ENCODE results near the gene UROC1. TPM values are rescaled to one million over a fixed set of nuclear protein-coding genes. Genes with fewer than 3 reads are reported as not detected.
A peak's percentile ranks its signal among the peaks of the same experiment; 100 is the strongest.

Gene UROC1
- total RNA-seq, 1 donor from 2014 or later: not detected

- no peaks in the 10 kb centered on the region for H3K27me3 Mint-ChIP-seq (ENCODE audit: low read depth)
- H3K9me3 Mint-ChIP-seq: no peaks in the 10 kb centered on the region
- no peaks in the 10 kb centered on the region for H3K4me1 Mint-ChIP-seq
- no peak overlapping the region for H3K27ac Mint-ChIP-seq
- H3K36me3 Mint-ChIP-seq: peaks cover 8% of the 10 kb centered on the region
- TF ChIP-seq CTCF (IDR thresholded peaks at IDR 0.05; ENCODE audit: unreplicated experiment): no peak
- no peak for DNase-seq (ENCODE audit: low spot score in 2 of 2, unreplicated experiment in 2 of 2)
- no peak overlapping the region for H3K4me3 Mint-ChIP-seq
Observed at GRCh38 chr3:126438746-126439145, 78.8 kb downstream of the UROC1 start.

DNA sequence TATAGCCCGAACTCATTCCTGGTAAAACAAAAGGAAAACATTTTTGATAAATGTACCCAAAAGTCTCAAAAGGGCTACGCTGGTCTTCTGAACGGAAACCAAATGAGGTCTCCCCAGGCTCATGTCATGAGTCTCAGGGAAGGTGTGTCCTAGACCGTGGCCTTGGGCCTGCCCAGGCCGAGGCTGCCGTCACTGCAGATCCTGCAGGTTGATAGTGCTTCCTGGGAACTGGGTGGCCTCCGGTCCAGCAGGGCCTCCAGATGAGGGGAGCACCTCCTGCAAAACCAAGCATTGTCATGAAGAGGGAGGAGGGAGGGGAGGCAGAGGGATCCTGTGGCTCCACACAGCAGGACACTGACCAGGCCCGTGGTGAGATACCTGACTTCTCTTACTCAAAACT lies 79.4 kb downstream of the UROC1 start:
- DNase-seq (ENCODE audit: low spot score in 2 of 2, unreplicated experiment in 2 of 2): no peak
- Mint-ChIP-seq H3K9me3 (no peaks in the 10 kb centered on the region), H3K27ac (no peak overlapping the region), H3K4me3 (no peak overlapping the region), H3K4me1 (no peaks in the 10 kb centered on the region), H3K27me3 (ENCODE audit: low read depth) (no peaks in the 10 kb centered on the region), H3K36me3 (peaks cover 8% of the 10 kb centered on the region)
- TF ChIP-seq CTCF (IDR thresholded peaks at IDR 0.05; ENCODE audit: unreplicated experiment): no peak

GRCh38 chr3:126436826-126437717 lies 80.5 kb downstream of the UROC1 start:
- no peaks in the 10 kb centered on the region for H3K9me3 Mint-ChIP-seq
- TF ChIP-seq CTCF (IDR thresholded peaks at IDR 0.05; ENCODE audit: unreplicated experiment): no peak
- H3K4me1 Mint-ChIP-seq: no peaks in the 10 kb centered on the region
- peaks cover 8% of the 10 kb centered on the region for H3K36me3 Mint-ChIP-seq
- no peak for DNase-seq (ENCODE audit: low spot score in 2 of 2, unreplicated experiment in 2 of 2)
- no peak overlapping the region for H3K27ac Mint-ChIP-seq
- no peaks in the 10 kb centered on the region for H3K27me3 Mint-ChIP-seq (ENCODE audit: low read depth)
- H3K4me3 Mint-ChIP-seq: no peak overlapping the region

GRCh38 chr3:126435456-126436315 lies 81.9 kb downstream of the UROC1 start:
- peak in 1 of 2 experiments; percentile 7 for DNase-seq (ENCODE audit: low spot score in 2 of 2, unreplicated experiment in 2 of 2)
- Mint-ChIP-seq H3K4me1 (no peaks in the 10 kb centered on the region), H3K27ac (no peak overlapping the region), H3K9me3 (no peaks in the 10 kb centered on the region), H3K36me3 (peaks cover 8% of the 10 kb centered on the region), H3K27me3 (ENCODE audit: low read depth) (no peaks in the 10 kb centered on the region), H3K4me3 (no peak overlapping the region)
- TF ChIP-seq CTCF (IDR thresholded peaks at IDR 0.05; ENCODE audit: unreplicated experiment): no peak

DNA sequence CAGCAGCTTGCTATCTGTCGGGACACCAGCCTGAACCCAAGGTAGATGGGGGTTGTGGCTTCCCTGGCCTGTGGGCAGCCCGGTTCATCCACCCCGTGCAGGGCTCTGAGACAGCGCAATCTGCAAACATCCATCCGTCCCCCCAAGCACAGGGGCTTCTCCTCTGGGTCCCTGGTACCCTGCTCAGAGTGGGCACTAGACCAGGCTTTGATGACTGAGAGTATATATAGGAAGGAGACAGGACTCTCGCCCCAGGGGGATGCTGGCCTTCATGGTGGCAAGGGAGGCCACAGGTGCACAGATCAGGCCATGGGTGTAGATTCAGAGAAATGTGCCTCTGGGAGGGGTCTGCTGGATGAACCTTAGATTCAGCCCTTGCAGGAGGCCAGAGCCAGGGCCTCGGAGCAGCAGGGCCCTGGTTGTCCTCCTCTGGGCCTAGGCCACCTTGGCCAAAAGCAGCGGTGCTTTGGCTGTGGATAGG lies 82.6 kb downstream of the UROC1 start:
- Mint-ChIP-seq H3K36me3 (peaks cover 8% of the 10 kb centered on the region), H3K4me1 (no peaks in the 10 kb centered on the region), H3K27me3 (ENCODE audit: low read depth) (no peaks in the 10 kb centered on the region), H3K27ac (no peak overlapping the region), H3K9me3 (no peaks in the 10 kb centered on the region), H3K4me3 (no peak overlapping the region)
- no peak for TF ChIP-seq CTCF (IDR thresholded peaks at IDR 0.05; ENCODE audit: unreplicated experiment)
- DNase-seq (ENCODE audit: low spot score in 2 of 2, unreplicated experiment in 2 of 2): peak in 1 of 2 experiments; percentile 31
